Activated CD8-positive, alpha-beta memory T cell treated with anti-CD3 and anti-CD28 coated beads, Interleukin-2, amount 10 ng/mL, durations not matched to agents 7 days and 5 days (primary cell): ENCODE results near the gene MANBA. TPM values are rescaled to one million over a fixed set of nuclear protein-coding genes. Genes with fewer than 3 reads are reported as not detected.

Experiments
- ATAC-seq: fragments of 150-1000 bp; cut with Tn5 transposase; one replicate; pipeline ENCODE4 v1.10.0; 2021; ENCODE audit warnings: moderate library complexity
- CTCF ChIA-PET: fragments of 350-600 bp; sonication (Branson Sonifier 250); formaldehyde crosslinking; loops from one replicate; lab custom pipeline; 2021; ENCODE audit warnings: antibody characterized with exemption; lab: Charles Lee
- DNase-seq: peaks from one replicate; pipeline ENCODE4 v3.0.0-alpha.2; 2020
- H3K27ac Mint-ChIP-seq: one replicate; pipeline ENCODE4 v1.8.0; 2021; ENCODE audit warnings: mild to moderate bottlenecking, mixed read lengths
- H3K27me3 Mint-ChIP-seq: one replicate; pipeline ENCODE4 v1.8.0; 2021; ENCODE audit warnings: mixed read lengths
- H3K36me3 Mint-ChIP-seq: one replicate; pipeline ENCODE4 v1.8.0; 2021; ENCODE audit warnings: mild to moderate bottlenecking, mixed read lengths
- H3K4me1 Mint-ChIP-seq: one replicate; pipeline ENCODE4 v1.8.0; 2021; ENCODE audit warnings: mixed read lengths
- H3K4me3 Mint-ChIP-seq: one replicate; pipeline ENCODE4 v1.8.0; 2021; ENCODE audit warnings: mild to moderate bottlenecking, moderate library complexity, mixed read lengths
- H3K9me3 Mint-ChIP-seq: one replicate; pipeline ENCODE4 v1.8.0; 2022; ENCODE audit warnings: low read depth, mixed read lengths
- total RNA-seq, 2 experiments: library from RNA; stranded (reverse); gene quantifications; one replicate each; pipeline ENCODE4 v1.2.3, GENCODE V29; 2021

The MANBA gene
- total RNA-seq, 2 experiments from 2014 or later, result 12.1 to 16.5 TPM

GRCh38 chr4:102707150-102707549, 53.6 kb downstream of the MANBA start:
- DNase-seq, result no peak
- H3K4me1 Mint-ChIP-seq, result no peaks in the 10 kb centered on the region
- H3K27ac Mint-ChIP-seq, result no peak overlapping the region
- H3K9me3 Mint-ChIP-seq, result peaks cover 2% of the 10 kb centered on the region
- H3K4me3 Mint-ChIP-seq, result no peak overlapping the region
- ATAC-seq, result no peak
- CTCF ChIA-PET, result no interaction called here
- H3K36me3 Mint-ChIP-seq, result peaks cover 24% of the 10 kb centered on the region
- no peaks in the 10 kb centered on the region for H3K27me3 Mint-ChIP-seq

- Mint-ChIP-seq H3K4me3 (no peak overlapping the region), H3K27me3 (no peaks in the 10 kb centered on the region), H3K36me3 (peaks cover 19% of the 10 kb centered on the region), H3K4me1 (no peaks in the 10 kb centered on the region), H3K9me3 (peaks cover 2% of the 10 kb centered on the region), H3K27ac (no peak overlapping the region)
- ATAC-seq (no peak), DNase-seq (no peak)
- CTCF ChIA-PET, result no interaction called here
Measured at GRCh38 chr4:102705391-102705935, 55.3 kb downstream of the MANBA start.

- CTCF ChIA-PET, result no interaction called here
- Mint-ChIP-seq H3K27me3 (no peaks in the 10 kb centered on the region), H3K9me3 (no peaks in the 10 kb centered on the region), H3K36me3 (no peaks in the 10 kb centered on the region), H3K4me1 (no peaks in the 10 kb centered on the region), H3K4me3 (no peak overlapping the region), H3K27ac (no peak overlapping the region)
- ATAC-seq (no peak), DNase-seq (no peak)
Measured at GRCh38 chr4:102696758-102697157, 64.0 kb downstream of the MANBA start.

GRCh38 chr4:102694791-102695190, 66.0 kb downstream of the MANBA start:
- H3K27me3 Mint-ChIP-seq, result no peaks in the 10 kb centered on the region
- ATAC-seq (no peak), DNase-seq (no peak)
- H3K36me3 Mint-ChIP-seq, result peaks cover 3% of the 10 kb centered on the region
- H3K9me3 Mint-ChIP-seq, result no peaks in the 10 kb centered on the region
- H3K4me3 Mint-ChIP-seq, result no peak overlapping the region
- H3K27ac Mint-ChIP-seq, result no peak overlapping the region
- H3K4me1 Mint-ChIP-seq, result no peaks in the 10 kb centered on the region
- CTCF ChIA-PET, result no interaction called here

- Mint-ChIP-seq H3K27ac (no peak overlapping the region), H3K27me3 (no peaks in the 10 kb centered on the region), H3K9me3 (no peaks in the 10 kb centered on the region), H3K4me1 (no peaks in the 10 kb centered on the region), H3K36me3 (peaks cover 7% of the 10 kb centered on the region), H3K4me3 (no peak overlapping the region)
- ATAC-seq (no peak), DNase-seq (no peak)
- CTCF ChIA-PET, result no interaction called here
Measured at GRCh38 chr4:102693861-102694260, 66.9 kb downstream of the MANBA start.

GRCh38 chr4:102693262-102693850, 67.4 kb downstream of the MANBA start:
- Mint-ChIP-seq H3K9me3 (no peaks in the 10 kb centered on the region), H3K4me3 (no peak overlapping the region), H3K27ac (no peak overlapping the region), H3K27me3 (no peaks in the 10 kb centered on the region), H3K36me3 (peaks cover 7% of the 10 kb centered on the region), H3K4me1 (no peaks in the 10 kb centered on the region)
- ATAC-seq, result no peak
- CTCF ChIA-PET, result no interaction called here
- DNase-seq, result no peak

- Mint-ChIP-seq H3K27me3 (no peaks in the 10 kb centered on the region), H3K4me3 (no peak overlapping the region), H3K9me3 (no peaks in the 10 kb centered on the region), H3K27ac (no peak overlapping the region), H3K36me3 (peaks cover 7% of the 10 kb centered on the region), H3K4me1 (no peaks in the 10 kb centered on the region)
- DNase-seq, result no peak
- ATAC-seq, result no peak
- CTCF ChIA-PET, result no interaction called here
Measured at GRCh38 chr4:102692474-102692873, 68.3 kb downstream of the MANBA start.

GRCh38 chr4:102687982-102688433, 72.8 kb downstream of the MANBA start:
- Mint-ChIP-seq H3K27me3 (no peaks in the 10 kb centered on the region), H3K4me3 (no peak overlapping the region), H3K4me1 (no peaks in the 10 kb centered on the region), H3K36me3 (peaks cover 7% of the 10 kb centered on the region), H3K9me3 (no peaks in the 10 kb centered on the region), H3K27ac (no peak overlapping the region)
- ATAC-seq (no peak), DNase-seq (no peak)
- CTCF ChIA-PET, result no interaction called here

- Mint-ChIP-seq H3K9me3 (no peaks in the 10 kb centered on the region), H3K27ac (no peak overlapping the region), H3K4me1 (no peaks in the 10 kb centered on the region), H3K36me3 (peaks cover 8% of the 10 kb centered on the region), H3K27me3 (no peaks in the 10 kb centered on the region), H3K4me3 (no peak overlapping the region)
- CTCF ChIA-PET, result no interaction called here
- DNase-seq, result no peak
- peak; percentile 39 for ATAC-seq
Measured at GRCh38 chr4:102687373-102687981, 73.3 kb downstream of the MANBA start.

GRCh38 chr4:102685768-102686167, 75.0 kb downstream of the MANBA start:
- Mint-ChIP-seq H3K4me1 (no peaks in the 10 kb centered on the region), H3K27me3 (no peaks in the 10 kb centered on the region), H3K27ac (no peak overlapping the region), H3K4me3 (no peak overlapping the region), H3K36me3 (peaks cover 16% of the 10 kb centered on the region), H3K9me3 (no peaks in the 10 kb centered on the region)
- CTCF ChIA-PET, result no interaction called here
- no peak for DNase-seq
- no peak for ATAC-seq

- Mint-ChIP-seq H3K36me3 (peaks cover 17% of the 10 kb centered on the region), H3K4me3 (no peak overlapping the region), H3K27me3 (no peaks in the 10 kb centered on the region), H3K9me3 (no peaks in the 10 kb centered on the region), H3K27ac (no peak overlapping the region), H3K4me1 (no peaks in the 10 kb centered on the region)
- DNase-seq (no peak), ATAC-seq (no peak)
- CTCF ChIA-PET, result no interaction called here
Measured at GRCh38 chr4:102684610-102685052, 76.1 kb downstream of the MANBA start.

- no peaks in the 10 kb centered on the region for H3K4me1 Mint-ChIP-seq
- no peak for DNase-seq
- CTCF ChIA-PET, result no interaction called here
- H3K9me3 Mint-ChIP-seq, result no peaks in the 10 kb centered on the region
- no peak overlapping the region for H3K4me3 Mint-ChIP-seq
- H3K27ac Mint-ChIP-seq, result no peak overlapping the region
- H3K36me3 Mint-ChIP-seq, result peaks cover 14% of the 10 kb centered on the region
- ATAC-seq, result no peak
- no peaks in the 10 kb centered on the region for H3K27me3 Mint-ChIP-seq
Measured at GRCh38 chr4:102683881-102684609, 76.7 kb downstream of the MANBA start.

GRCh38 chr4:102678695-102679335, 82.0 kb downstream of the MANBA start:
- no peaks in the 10 kb centered on the region for H3K9me3 Mint-ChIP-seq
- H3K36me3 Mint-ChIP-seq, result peaks cover 14% of the 10 kb centered on the region
- no peaks in the 10 kb centered on the region for H3K27me3 Mint-ChIP-seq
- no peak for DNase-seq
- CTCF ChIA-PET, result no interaction called here
- no peak overlapping the region for H3K27ac Mint-ChIP-seq
- no peaks in the 10 kb centered on the region for H3K4me1 Mint-ChIP-seq
- ATAC-seq, result no peak
- H3K4me3 Mint-ChIP-seq, result no peak overlapping the region
